NCI-H1048 (cell line): Measurements from ENCODE around the gene C11orf91.
"Not testable (repeated sequence)": the region's sequence is repeated elsewhere in the genome, so short reads cannot be mapped to it uniquely, and the experiment has no call there.

Experiments used
- DNase-seq: peaks from one replicate; lab custom pipeline; 2025; lab: John Stamatoyannopoulos, UW

The C11orf91 gene

GRCh38 chr11:33696931-33697638 lies 3.5 kb downstream of the C11orf91 start:
- no peak for DNase-seq

- DNase-seq = no peak
Observed at GRCh38 chr11:33696411-33696810, 4.2 kb downstream of the C11orf91 start.

- DNase-seq = no peak
Observed at GRCh38 chr11:33695051-33695566, 5.5 kb downstream of the C11orf91 start.

- DNase-seq = no peak
Observed at GRCh38 chr11:33694346-33695050, 6.1 kb downstream of the C11orf91 start.

GRCh38 chr11:33692541-33692940 lies 8.1 kb downstream of the C11orf91 start:
- DNase-seq = no peak

GRCh38 chr11:33692013-33692504 lies 8.6 kb downstream of the C11orf91 start:
- peak; percentile 76 for DNase-seq

GRCh38 chr11:33691066-33691864 lies 9.4 kb downstream of the C11orf91 start:
- DNase-seq = no peak

GRCh38 chr11:33690290-33691065 lies 10.1 kb downstream of the C11orf91 start:
- DNase-seq = no peak

GRCh38 chr11:33689501-33689900 lies 11.1 kb downstream of the C11orf91 start:
- no peak for DNase-seq

GRCh38 chr11:33689085-33689484 lies 11.5 kb downstream of the C11orf91 start:
- no peak for DNase-seq

- DNase-seq = no peak
Observed at GRCh38 chr11:33687733-33688479, 12.7 kb downstream of the C11orf91 start.

GRCh38 chr11:33685082-33685481 lies 15.5 kb downstream of the C11orf91 start:
- DNase-seq = no peak

- no peak for DNase-seq
Observed at GRCh38 chr11:33684003-33684706, 16.5 kb downstream of the C11orf91 start.

GRCh38 chr11:33682446-33682845 lies 18.2 kb downstream of the C11orf91 start:
- DNase-seq = no peak

GRCh38 chr11:33682019-33682418 lies 18.6 kb downstream of the C11orf91 start:
- no peak for DNase-seq

GRCh38 chr11:33678616-33679015 lies 22.0 kb downstream of the C11orf91 start:
- DNase-seq = not testable (repeated sequence)

GRCh38 chr11:33674035-33674814 lies 26.4 kb downstream of the C11orf91 start:
- no peak for DNase-seq

- no peak for DNase-seq
Observed at GRCh38 chr11:33672273-33672672, 28.4 kb downstream of the C11orf91 start.

GRCh38 chr11:33670250-33671011 lies 30.2 kb downstream of the C11orf91 start:
- no peak for DNase-seq
